CD4-positive, alpha-beta T cell treated with Interleukin-4 for 4 hours (primary cell): ENCODE measurements around the gene AFAP1.
A peak's percentile ranks its signal among the peaks of the same experiment; 100 is the strongest.

Experiments used
- DNase-seq: peaks from one replicate; pipeline ENCODE4 v3.0.0-alpha.2; 2020

The AFAP1 gene

DNA sequence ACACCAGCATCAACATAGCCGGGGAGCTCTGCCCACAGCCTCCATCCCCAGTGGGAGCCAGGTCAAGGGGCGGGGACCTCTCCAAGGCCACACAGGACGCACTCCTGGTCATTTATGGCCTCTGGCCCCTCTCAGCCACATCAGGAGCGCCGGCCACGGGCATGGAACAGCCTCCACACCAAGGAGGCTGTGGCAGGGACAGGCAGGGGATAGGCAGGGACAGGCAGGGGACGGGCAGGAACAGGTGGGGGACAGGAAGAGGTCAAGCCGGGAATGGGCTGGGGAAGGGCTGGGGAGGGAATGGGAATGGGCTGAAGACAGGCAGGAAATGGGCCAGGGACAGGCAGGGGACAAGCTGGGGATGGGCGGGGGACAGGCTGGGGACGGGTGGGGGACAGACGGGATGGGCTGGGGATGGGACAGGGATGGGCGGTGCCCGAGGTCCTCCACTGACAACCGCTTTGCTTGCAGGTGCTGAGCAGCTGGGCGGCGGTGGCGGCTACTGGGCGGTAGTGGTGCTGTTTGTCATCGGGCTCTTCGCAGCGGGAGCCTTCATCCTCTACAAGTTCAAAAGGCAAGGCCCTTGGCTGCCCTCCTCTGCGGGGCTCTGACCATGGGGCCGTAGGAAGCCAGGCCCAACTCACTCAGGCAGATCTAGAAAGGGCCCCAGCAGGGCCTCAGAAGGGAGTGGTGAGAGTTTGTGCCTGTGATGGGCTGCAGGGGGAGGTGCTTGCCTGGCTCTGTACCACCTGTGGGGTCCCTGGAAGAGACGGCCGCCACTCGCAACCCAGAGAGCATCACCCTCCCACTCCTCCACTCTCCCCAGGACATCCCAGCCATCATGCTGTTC, 205.6 kb downstream of the AFAP1 start:
- DNase-seq = no peak

DNA sequence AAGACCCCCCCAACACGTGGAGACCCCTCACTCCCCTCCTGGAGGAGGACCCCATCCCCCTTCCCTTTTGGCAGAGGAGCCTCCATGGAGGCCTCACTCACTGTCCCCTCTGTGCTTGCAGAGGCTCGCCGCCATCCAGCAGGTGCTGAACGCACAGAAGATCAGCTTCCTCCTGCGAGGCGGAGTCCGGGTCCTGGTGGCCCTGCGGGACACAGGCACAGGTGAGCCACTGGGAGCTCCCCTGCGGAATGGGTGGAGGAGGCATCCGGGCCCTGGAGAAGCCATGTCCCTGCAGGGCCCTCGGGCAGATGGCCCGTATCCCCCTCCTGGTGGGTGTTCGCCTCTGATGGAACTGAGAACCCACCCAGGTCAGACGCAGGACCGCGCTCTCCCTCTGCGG, 206.5 kb downstream of the AFAP1 start:
- DNase-seq = no peak

DNA sequence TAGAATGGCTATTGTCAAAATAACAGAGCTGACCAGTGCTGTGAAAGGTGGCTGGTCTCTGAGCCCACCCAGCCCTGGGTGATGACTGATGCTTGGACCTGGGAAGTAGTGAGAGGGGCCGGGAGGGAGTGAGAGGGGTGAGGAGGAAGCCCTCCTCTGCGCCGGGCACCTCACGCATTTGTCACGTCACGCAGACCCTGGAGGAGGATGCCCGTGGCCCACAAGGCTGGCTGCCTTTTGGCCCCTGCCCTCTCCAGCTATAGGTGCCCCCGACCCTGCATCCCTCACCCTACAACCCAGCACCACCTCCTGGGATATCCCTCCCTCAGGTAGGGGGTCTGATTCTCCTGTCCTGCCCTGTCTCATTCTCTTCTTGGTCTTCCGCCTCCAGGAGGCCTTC, 207.4 kb downstream of the AFAP1 start:
- no peak for DNase-seq

DNA sequence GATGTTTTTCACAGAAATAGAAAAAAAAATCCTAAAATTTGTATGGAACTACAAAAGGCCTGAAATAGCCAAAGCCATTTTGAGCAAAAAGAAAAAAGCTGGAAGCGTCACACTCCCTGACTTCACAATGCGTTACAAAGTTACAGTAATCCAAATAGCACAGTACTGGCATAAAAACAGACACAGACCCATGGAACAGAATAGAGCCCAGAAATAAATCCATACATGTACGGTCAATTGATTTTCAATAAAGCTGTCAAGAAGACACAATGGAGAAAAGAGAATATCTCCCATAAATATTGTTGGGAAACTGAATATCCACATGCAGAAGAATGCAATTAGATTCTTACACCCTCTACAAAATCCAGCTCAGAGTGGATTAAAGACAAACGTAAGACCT, 208.2 kb downstream of the AFAP1 start:
- DNase-seq = no peak

DNA sequence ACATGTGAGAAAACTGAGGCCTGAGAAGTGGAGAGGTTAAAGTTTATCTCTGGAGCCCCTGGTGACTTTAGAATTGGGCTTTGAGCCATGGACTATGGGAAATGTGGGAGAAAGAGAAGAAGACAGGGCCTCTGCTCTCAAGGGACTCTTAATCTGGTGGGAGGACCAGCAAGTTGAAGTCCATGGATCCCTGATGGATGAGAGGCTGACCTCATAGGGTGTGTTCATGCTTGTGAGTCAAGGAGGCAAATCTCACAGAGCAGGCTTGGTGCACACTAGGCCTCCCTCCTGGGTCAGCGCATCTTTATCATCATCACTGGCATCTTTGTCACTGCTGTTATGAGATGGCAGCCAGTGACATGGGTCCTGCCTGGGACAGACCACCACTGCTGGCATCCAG, 211.9 kb downstream of the AFAP1 start:
- no peak for DNase-seq

DNA sequence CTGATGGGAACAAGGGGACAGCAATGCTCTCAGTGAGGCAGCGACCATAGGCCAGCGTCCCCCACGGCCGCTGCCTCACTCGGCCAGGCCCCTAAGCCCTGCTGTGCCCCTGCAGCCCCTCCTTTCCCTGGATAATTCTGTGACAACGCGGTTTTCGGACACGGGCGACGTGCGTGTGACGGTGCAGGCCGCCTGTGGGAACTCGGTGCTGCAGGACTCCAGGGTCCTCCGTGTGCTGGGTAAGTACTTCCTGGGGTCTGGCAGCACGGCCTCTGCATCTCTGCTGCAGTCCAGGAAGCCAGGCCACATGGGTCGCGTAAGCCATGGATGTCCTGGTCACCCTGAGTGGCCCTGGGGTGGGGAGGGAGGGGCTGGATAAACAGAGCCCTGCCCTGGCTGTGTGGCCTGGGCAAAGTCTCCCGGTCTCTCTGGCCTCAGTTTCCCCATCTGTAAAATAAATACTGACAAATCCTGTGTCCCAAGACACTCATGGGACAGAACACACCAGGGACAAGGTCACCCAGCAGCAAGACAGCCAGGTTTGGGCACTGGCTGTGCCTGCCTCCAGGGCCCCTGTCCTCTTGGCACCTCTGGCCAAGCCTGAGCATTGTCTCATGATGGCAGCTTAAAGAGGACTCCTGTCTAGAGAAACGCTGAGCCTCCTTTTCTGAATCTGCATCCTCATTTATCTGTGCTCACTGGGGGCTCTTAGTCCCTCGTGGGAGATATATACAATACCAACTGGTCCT, 212.8 kb downstream of the AFAP1 start:
- no peak for DNase-seq

DNA sequence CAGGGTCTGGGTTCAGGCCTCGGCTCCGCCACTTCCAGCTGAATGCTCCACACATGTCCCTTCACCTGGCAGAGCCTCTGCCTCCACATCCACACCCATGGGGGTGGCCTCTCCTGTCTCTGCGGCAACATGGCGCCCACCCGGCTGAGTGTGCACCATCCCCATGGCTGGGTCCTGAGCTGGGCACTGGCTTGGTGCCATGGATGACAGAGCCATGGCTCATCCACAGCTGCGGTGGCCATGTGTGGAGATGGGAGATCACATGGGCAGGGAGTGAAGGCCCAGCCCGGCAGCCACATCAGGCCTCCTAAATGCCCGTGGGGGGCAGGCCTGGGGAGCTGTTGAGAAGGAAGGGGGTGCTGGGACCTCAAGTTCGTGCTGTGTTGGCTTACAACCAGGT, 213.7 kb downstream of the AFAP1 start:
- DNase-seq = no peak

DNA sequence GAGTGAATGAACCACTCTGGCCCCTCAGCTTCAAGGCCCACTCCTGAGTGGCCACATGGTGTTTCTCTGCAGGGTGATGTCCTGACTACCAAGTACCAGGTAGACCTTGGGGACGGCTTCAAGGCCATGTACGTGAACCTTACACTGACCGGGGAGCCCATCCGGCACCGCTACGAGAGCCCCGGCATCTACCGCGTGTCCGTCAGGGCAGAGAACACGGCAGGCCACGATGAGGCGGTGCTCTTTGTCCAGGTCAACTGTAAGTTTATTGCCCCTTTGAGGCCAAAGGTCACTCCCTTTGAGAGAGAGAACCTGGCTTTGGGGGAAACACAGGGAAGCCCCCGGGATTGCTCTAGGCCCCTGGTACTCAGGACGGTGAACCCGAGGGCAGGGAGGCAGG, 216.0 kb downstream of the AFAP1 start:
- no peak for DNase-seq

DNA sequence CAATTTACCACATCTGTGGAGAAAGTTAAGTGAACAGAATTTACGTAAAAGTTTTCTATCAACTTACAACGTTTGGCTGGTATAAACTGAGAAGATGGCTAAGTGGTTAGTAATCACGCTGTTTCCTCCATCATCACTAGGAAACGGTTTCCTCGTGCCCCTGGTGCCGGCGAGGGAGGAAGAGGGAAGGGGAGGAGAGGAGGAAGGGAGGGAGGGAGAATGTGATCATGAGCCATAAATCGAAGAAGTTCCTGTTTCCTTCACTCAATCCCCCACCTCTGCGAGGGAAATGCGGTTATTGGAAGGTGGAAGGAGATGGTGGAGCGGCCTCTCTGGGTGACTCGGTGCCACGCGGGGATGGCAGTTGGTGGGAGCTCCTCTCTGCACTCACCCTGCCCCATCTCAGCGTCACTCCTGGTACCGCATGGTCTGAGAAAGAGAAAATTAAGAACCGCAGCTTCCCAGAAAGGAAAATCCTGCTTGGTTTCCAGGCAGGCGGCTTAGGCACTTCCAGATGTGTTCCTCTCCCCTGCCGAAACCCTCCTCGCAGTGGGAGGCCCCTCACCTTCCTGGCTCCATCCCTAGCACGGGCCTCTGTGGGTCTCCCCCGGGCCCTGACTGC, 216.8 kb downstream of the AFAP1 start:
- no peak for DNase-seq

DNA sequence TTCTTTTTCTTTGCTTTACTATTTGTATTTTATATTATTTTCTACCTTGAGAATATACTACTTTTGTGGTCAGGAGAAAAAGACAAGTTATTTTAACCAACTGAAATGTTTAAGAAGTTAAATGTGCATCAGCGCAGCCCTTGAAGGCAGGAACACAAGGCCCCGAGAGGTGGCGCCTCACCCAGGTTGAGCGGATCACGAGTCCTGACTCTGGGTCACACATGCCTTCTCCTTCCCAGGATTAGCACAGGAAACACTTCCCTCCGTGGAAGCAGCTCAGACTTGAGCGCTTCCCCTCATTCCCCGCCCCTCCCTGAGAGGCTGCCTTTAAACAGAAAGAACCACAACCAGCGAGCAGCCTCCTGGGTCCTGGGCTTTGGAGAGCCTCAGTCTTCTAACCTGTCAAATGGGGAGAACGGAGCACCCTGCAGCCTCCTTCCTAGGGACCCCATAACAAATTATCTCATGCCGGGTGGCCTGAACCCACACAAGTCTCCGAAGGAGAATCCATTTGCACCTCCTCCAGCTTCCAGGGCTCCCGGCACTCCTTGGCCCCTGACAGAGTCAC, 217.6 kb downstream of the AFAP1 start:
- DNase-seq = no peak

DNA sequence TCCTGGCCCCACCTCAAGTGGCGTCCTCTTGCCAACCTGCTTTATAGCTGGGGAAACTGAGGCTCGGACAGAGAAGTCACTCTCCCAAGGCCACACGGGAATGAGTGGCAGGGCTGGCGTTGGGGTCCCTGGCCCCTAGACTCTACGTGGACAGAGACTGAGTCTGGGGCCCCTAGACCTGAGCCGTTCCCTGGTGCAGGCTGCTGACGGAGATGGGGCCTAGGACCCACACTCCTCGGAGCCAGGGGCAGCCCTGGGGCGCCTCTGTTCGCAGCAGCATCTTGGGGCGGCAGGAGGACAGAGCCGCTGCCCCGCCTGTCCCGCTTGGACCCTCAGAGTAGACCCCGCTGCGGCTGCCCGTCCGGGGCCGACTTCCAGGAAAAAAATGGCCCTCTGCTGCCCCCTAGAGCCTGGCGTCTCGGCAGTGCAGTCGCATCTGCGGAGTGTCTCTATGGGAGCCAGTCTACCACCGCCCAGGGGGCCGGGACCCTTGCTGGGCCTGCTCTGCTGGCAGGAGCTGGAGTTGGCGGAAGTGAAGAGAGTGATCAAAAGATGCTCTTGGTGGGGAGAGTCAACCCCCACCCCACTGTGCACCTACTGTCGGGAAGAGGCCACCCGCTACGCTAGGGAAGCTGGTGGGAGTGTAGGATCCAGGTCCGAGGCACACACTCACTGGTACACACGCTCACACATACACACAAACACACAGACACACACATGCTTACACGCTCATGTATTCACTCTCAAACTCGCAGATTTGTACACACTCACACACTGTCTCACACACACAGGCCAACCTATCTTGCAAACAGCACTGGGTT, 220.1 kb downstream of the AFAP1 start:
- peak; percentile 50 for DNase-seq

DNA sequence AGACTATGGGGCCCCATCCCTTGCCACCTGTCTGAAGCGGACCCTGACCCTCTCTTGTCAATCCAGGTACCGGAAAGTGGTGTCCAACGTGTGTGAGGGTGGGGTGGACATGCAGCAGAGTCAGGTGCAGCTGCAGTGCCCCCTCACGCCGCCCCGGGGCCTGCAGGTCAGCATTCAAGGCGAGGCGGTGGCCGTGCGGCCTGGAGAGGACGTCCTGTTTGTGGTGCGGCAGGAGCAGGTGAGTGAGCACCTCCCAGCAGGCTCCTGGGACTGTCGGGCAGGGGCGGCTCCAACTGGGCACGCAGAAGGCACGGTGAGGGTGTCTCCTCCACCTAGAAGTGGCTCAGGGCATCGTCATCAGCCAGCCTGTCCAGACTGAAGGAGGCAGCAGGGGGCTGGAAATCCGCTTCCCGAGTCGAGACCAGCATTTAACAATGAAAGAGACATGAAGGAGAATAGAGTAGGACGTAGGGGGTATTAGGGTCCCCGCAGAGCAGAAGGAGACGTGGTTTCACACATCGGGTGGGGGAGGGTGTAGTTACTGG, 221.6 kb downstream of the AFAP1 start:
- DNase-seq = no peak

DNA sequence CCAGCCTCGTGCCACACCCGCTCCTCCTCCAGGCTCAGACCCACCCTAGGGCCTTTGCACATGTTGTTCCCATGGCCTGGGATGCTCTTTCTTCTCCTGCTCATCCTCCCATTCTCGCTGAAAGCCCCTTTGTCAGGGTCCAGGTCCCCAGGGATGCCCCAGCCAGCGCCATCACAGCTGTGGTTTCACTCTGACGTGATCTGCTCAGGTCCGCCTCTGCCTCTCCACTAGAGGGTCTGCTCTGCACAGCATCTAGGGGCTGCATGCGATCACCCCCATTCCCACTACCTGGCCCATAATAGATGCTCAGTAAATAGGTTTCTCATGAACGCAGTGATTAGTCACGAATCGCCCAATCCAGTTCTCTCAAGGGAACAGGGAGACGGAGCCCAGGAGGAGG, 222.5 kb downstream of the AFAP1 start:
- no peak for DNase-seq

DNA sequence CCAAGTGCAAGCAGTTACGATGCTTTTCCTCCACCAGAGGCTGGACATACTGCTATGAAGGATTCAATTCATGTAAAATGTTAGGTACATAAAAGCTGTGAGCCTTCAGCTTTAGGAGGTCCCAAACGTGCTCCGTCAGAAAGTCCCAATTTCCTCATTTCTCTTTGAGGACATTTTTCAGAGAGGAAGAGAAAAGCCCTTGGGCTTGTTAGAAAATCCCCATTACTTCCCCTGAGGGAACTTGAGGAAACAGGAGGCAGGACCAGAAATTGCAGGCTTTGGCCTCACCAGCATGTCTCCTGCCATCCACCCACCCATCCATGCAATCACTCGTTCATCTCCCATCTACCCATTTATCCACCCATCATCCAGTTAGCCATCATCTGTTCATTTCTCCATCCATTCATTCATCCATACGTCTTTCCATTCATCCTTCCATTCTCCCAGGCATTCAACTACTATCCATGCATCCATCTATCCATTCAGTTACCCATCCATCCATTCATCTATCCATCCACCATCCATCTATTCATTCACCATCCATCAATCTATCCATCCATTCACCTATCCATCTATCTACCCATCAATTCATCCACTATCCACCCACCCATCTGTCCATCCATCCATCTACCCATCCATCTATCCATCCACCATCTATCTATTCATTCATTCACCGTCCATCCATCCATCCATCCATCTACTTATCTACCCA, 223.5 kb downstream of the AFAP1 start:
- no peak for DNase-seq

DNA sequence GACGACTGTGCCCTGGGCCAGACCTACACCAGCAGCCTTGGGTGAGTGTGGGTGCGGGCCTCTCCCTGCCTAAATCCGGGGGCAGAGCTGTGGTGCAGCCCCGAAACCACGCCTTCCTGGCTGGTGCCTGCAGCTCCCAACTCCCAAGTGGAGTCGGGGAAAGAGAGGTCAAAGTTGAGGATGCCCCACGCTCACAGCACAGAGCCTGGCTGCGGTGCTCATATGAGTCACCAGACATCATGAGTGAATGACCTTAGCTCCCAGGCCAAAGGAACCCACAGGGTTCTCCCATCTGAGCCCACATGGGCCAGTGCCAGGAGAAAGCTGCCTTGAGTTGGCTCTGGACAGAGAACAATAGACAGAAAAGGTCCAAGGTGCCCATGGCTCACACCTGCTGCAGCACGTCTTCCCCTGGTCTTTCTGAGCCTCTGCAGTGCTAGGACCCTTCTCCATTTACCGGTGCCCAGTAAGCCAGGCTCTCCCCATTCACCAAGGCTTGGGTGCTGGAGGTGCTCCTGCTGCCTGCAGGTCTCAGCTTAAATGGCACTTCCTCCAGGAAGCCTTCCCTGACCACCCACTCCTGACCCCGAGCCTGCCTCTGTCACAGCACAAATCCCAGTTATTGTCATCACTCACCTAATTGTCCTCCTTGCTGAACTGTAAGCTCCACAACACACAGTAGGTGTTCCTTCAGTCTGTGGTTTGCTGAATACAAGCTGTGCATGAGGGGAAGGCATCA, 224.2 kb downstream of the AFAP1 start:
- no peak for DNase-seq

DNA sequence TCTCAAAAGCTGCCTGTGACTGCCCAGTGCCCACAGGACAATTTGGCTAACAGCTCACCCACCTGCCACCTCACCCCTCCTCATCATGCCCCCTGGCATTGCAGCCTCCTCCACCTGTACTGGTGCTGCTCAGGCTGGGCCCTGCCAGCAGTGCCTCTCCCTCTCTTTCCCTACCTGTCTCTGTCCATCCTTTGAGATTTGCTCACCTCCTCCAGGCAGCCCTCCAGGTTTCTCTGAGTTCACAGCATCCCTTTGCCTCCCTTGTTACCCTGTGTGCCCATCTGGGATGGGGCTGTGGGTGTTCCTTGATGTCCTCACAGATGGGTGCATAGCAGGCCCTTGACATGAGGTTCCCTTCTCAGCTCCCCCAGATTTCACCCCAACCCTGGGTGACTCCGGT, 224.9 kb downstream of the AFAP1 start:
- DNase-seq = no peak

DNA sequence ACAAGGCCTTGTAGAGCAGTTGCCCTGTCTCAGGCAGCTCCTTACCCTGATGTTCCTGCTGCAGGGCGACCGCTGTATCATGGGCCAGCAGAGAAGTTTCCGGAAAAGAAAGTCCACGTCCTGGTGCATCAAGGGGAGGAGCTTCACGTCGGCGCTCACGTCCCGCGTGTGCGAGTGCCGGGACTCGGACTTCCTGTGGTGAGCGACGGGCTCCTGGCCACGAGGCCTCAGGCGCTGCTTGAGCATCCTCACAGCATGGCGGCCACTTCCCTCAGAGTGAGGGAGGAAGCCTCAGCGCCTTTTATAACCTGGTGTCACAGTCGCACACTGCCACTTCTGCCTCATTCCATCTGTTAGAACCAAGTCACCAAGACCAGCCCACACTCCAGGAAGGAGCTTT, 225.5 kb downstream of the AFAP1 start:
- no peak for DNase-seq

DNA sequence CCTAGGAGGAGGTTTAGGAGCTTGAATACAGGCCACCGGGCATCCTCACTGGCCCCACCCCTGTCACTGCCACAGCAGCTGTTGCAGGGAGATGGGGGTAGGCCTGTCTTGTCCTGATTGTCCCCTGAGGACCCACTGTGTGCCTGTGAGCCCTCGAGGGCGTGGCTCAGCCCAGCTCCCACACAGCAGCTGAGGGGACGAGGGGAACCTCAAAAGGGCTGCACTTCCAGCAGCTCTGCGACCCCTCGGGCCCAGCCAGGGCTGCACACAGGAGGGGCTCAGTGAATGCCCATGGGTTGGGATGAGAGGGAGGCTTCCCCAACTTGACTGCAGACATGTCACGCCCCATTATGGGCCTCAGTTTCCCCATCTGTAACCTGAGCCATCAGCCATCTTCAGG, 225.9 kb downstream of the AFAP1 start:
- no peak for DNase-seq

DNA sequence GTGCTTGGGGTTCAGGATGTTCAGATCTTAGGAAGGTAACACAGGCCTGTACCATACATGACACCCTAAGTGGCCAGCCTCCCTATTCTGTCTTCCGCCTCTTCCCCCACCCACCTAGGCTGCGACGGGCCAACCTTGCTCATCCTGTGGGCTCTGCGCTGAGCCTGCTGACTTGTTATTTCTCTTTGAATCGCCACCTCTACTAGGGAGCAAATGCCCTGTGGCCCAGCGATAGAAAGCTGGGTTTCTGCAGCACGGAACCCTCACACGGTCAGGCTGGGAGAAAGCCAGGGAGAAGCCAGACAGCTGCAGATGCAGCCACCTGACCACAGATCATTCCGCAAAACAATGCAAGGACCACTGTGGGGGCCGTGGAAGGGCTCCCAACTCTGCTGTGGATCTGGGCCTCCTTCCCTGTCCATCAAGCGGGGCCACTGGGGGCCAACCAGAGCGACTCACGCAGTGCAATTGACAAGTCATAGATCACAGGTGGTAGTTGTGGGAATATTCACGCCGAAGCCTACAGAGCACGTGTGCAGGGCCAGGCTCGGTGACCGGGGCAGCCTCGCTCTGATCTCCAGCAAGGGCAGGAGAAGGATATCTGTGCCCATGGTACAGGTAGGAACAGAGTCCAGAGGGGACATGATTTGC, 227.5 kb downstream of the AFAP1 start:
- DNase-seq = no peak

DNA sequence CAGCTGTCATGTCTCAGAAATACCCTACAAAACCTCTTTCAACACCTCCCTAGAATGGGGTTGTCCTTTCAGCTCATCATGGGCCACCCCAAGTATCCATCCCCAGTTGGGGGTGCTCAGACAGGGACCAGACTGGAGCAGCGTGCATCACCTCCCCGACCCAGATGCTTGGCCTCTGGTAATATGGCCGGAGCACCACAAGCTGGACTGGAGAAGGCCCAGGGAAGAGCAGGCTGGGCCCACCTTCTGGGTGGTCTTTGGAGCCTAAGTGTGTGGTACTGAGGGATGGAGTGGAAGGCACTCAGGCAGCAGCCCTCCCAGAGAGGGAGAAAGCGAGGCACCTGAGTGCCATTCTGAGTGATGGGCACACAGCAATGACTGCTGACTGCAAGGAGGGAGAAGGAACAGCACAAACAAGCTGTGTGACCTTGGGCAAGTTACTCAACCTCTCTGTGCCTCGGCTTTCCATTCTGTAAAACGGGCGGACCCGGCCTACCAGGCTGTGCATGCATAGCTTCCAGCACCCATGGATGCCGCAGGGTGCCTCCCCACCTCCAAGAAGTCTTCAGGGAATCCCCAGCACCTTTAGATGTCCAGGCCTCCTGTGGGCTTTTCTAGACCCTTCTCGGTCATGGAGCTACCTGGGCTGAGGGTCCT, 228.2 kb downstream of the AFAP1 start:
- DNase-seq = no peak
